ENCODE measurements around the gene FLRT3.

Gene FLRT3

GRCh38 chr20:14319704-14320103 is 17.7 kb downstream of the FLRT3 start:
- no peaks in the 10 kb centered on the region for H3K27me3 ChIP-seq (ENCODE audit: insufficient read depth, low read length)
- no peaks in the 10 kb centered on the region for H3K79me2 ChIP-seq (ENCODE audit: control insufficient read depth, insufficient read depth, low read length, unreplicated experiment)
- H2AFZ ChIP-seq (ENCODE audit: low read length, unreplicated experiment) = no peak overlapping the region
- H3K4me3 ChIP-seq (ENCODE audit: low read depth, low read length) = no peak overlapping the region
- no peak overlapping the region for H3K27ac ChIP-seq (ENCODE audit: low read depth, low read length)
- no peaks in the 10 kb centered on the region for H3K36me3 ChIP-seq (ENCODE audit: insufficient read depth, low read length)
- H3K4me1 ChIP-seq (ENCODE audit: control insufficient read depth, insufficient read depth, low read length, unreplicated experiment) = no peaks in the 10 kb centered on the region

- no peaks in the 10 kb centered on the region for H3K36me3 ChIP-seq (ENCODE audit: insufficient read depth, low read length)
- no peak overlapping the region for H3K27ac ChIP-seq (ENCODE audit: low read depth, low read length)
- H3K4me1 ChIP-seq (ENCODE audit: control insufficient read depth, insufficient read depth, low read length, unreplicated experiment) = no peaks in the 10 kb centered on the region
- H3K4me3 ChIP-seq (ENCODE audit: low read depth, low read length) = no peak overlapping the region
- H3K27me3 ChIP-seq (ENCODE audit: insufficient read depth, low read length) = no peaks in the 10 kb centered on the region
- H3K79me2 ChIP-seq (ENCODE audit: control insufficient read depth, insufficient read depth, low read length, unreplicated experiment) = no peaks in the 10 kb centered on the region
- no peak overlapping the region for H2AFZ ChIP-seq (ENCODE audit: low read length, unreplicated experiment)
These were observed 23.9 kb downstream of the FLRT3 start for GRCh38 chr20:14313341-14314020.

- H3K4me1 ChIP-seq (ENCODE audit: control insufficient read depth, insufficient read depth, low read length, unreplicated experiment) = no peaks in the 10 kb centered on the region
- no peak overlapping the region for H3K4me3 ChIP-seq (ENCODE audit: low read depth, low read length)
- no peak overlapping the region for H2AFZ ChIP-seq (ENCODE audit: low read length, unreplicated experiment)
- H3K27ac ChIP-seq (ENCODE audit: low read depth, low read length) = no peak overlapping the region
- no peaks in the 10 kb centered on the region for H3K27me3 ChIP-seq (ENCODE audit: insufficient read depth, low read length)
- no peaks in the 10 kb centered on the region for H3K36me3 ChIP-seq (ENCODE audit: insufficient read depth, low read length)
- H3K79me2 ChIP-seq (ENCODE audit: control insufficient read depth, insufficient read depth, low read length, unreplicated experiment) = no peaks in the 10 kb centered on the region
These were observed 25.4 kb downstream of the FLRT3 start for GRCh38 chr20:14312001-14312400.

DNA sequence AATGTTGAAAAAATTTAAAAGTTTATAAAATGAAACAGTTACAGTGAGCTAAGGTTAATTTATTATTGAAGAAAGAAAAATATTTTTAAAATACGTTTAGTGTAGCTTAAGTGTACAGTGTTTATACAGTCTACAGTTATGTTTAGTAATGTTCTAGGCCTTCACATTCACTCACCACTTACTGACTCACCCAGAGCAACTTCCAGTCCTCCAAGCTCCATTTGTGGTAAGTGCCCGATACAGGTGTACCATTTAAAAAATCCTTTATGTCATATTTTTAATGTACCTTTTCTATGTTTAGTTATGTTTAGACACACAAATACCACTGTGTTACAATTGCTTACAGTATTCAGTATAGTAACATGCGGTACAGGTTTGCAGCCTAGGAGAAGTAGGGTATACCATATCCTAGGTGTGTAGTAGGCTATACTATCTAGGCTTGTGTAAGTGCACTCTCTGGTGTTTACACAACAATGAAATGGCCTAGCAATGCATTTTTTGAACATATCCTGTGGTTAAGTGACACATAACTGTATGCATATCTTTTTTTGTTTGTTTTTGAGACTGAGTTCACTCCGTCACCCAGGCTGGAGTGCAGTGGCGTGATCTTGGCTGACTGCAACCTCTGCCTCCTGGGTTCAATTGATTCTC is 26.3 kb downstream of the FLRT3 start:
- no peaks in the 10 kb centered on the region for H3K79me2 ChIP-seq (ENCODE audit: control insufficient read depth, insufficient read depth, low read length, unreplicated experiment)
- no peaks in the 10 kb centered on the region for H3K4me1 ChIP-seq (ENCODE audit: control insufficient read depth, insufficient read depth, low read length, unreplicated experiment)
- H3K27me3 ChIP-seq (ENCODE audit: insufficient read depth, low read length) = no peaks in the 10 kb centered on the region
- no peaks in the 10 kb centered on the region for H3K36me3 ChIP-seq (ENCODE audit: insufficient read depth, low read length)
- H3K4me3 ChIP-seq (ENCODE audit: low read depth, low read length) = no peak overlapping the region
- no peak overlapping the region for H3K27ac ChIP-seq (ENCODE audit: low read depth, low read length)
- no peak overlapping the region for H2AFZ ChIP-seq (ENCODE audit: low read length, unreplicated experiment)

- H3K79me2 ChIP-seq (ENCODE audit: control insufficient read depth, insufficient read depth, low read length, unreplicated experiment) = no peaks in the 10 kb centered on the region
- no peak overlapping the region for H3K4me3 ChIP-seq (ENCODE audit: low read depth, low read length)
- H3K36me3 ChIP-seq (ENCODE audit: insufficient read depth, low read length) = no peaks in the 10 kb centered on the region
- no peak overlapping the region for H2AFZ ChIP-seq (ENCODE audit: low read length, unreplicated experiment)
- H3K27me3 ChIP-seq (ENCODE audit: insufficient read depth, low read length) = no peaks in the 10 kb centered on the region
- no peaks in the 10 kb centered on the region for H3K4me1 ChIP-seq (ENCODE audit: control insufficient read depth, insufficient read depth, low read length, unreplicated experiment)
- no peak overlapping the region for H3K27ac ChIP-seq (ENCODE audit: low read depth, low read length)
These were observed 29.5 kb downstream of the FLRT3 start for GRCh38 chr20:14307956-14308355.

DNA sequence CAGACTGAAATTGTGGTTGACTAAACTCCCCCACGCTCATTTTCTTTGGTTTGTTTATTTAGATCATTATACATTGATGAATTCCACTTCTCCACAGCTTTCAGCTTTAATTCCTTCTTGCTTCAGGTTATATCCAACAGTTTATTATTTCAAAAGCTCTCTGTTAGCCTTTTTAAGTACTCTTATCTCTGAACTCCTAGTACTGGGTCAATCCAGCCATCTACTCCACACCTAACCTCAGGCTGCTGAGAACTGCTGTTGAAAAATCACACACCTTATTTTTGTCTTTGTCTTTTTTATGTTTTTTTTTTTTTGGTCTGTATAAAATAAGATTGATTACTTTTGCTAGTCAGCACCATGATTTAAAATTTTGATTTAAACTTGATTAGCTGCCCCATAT is 32.9 kb downstream of the FLRT3 start:
- Histone ChIP-seq H3K4me1 (ENCODE audit: control insufficient read depth, insufficient read depth, low read length, unreplicated experiment) (no peaks in the 10 kb centered on the region), H3K27ac (ENCODE audit: low read depth, low read length) (no peak overlapping the region), H3K4me3 (ENCODE audit: low read depth, low read length) (no peak overlapping the region), H2AFZ (ENCODE audit: low read length, unreplicated experiment) (no peak overlapping the region), H3K27me3 (ENCODE audit: insufficient read depth, low read length) (no peaks in the 10 kb centered on the region), H3K79me2 (ENCODE audit: control insufficient read depth, insufficient read depth, low read length, unreplicated experiment) (no peaks in the 10 kb centered on the region), H3K36me3 (ENCODE audit: insufficient read depth, low read length) (no peaks in the 10 kb centered on the region)

DNA sequence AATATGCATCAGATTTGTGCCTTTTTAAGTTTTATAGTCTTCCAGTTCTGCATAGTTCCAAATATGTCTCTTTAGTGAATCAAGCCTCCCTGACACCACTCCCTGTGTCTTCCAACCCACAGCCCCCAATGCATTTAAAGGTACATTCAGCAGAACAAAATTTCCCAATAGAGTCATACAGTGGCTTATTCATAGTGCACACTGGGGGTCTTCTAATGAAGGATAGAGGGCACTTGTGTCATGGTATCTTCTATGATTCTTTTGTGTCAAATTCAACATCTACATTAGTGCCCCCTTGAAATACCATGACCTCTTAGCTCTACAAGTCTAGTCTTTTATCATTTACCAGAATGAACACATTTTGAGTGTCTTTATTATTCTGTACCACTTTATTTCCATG is 33.8 kb downstream of the FLRT3 start:
- no peak overlapping the region for H3K4me3 ChIP-seq (ENCODE audit: low read depth, low read length)
- no peak overlapping the region for H3K27ac ChIP-seq (ENCODE audit: low read depth, low read length)
- no peaks in the 10 kb centered on the region for H3K79me2 ChIP-seq (ENCODE audit: control insufficient read depth, insufficient read depth, low read length, unreplicated experiment)
- no peak overlapping the region for H2AFZ ChIP-seq (ENCODE audit: low read length, unreplicated experiment)
- H3K27me3 ChIP-seq (ENCODE audit: insufficient read depth, low read length) = no peaks in the 10 kb centered on the region
- H3K4me1 ChIP-seq (ENCODE audit: control insufficient read depth, insufficient read depth, low read length, unreplicated experiment) = no peaks in the 10 kb centered on the region
- H3K36me3 ChIP-seq (ENCODE audit: insufficient read depth, low read length) = no peaks in the 10 kb centered on the region

- Histone ChIP-seq H3K36me3 (ENCODE audit: insufficient read depth, low read length) (no peaks in the 10 kb centered on the region), H3K79me2 (ENCODE audit: control insufficient read depth, insufficient read depth, low read length, unreplicated experiment) (no peaks in the 10 kb centered on the region), H2AFZ (ENCODE audit: low read length, unreplicated experiment) (no peak overlapping the region), H3K27me3 (ENCODE audit: insufficient read depth, low read length) (no peaks in the 10 kb centered on the region), H3K4me1 (ENCODE audit: control insufficient read depth, insufficient read depth, low read length, unreplicated experiment) (no peaks in the 10 kb centered on the region), H3K4me3 (ENCODE audit: low read depth, low read length) (no peak overlapping the region), H3K27ac (ENCODE audit: low read depth, low read length) (no peak overlapping the region)
These were observed 34.3 kb downstream of the FLRT3 start for GRCh38 chr20:14303106-14303505.

DNA sequence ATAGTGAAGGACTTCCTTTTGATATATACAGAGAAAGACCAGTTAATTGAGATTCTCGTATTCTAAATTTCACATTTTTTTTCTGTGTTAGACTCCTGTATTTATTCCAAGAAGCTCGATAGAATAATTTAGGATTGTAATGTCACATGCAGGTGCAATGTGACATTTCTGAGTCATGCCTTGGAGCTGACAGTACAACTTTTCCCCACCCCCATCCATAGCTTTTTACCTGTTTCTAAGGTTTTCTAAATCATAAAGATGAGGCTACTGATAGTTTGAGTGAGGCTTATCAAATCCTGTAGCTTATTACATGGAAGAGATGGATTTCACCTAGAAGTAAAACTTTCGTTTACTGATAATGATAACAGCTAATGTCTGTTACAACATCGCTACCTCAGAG is 37.6 kb downstream of the FLRT3 start:
- Histone ChIP-seq H3K4me3 (ENCODE audit: low read depth, low read length) (no peak overlapping the region), H3K36me3 (ENCODE audit: insufficient read depth, low read length) (no peaks in the 10 kb centered on the region), H3K27ac (ENCODE audit: low read depth, low read length) (no peak overlapping the region), H3K4me1 (ENCODE audit: control insufficient read depth, insufficient read depth, low read length, unreplicated experiment) (no peaks in the 10 kb centered on the region), H3K79me2 (ENCODE audit: control insufficient read depth, insufficient read depth, low read length, unreplicated experiment) (no peaks in the 10 kb centered on the region), H3K27me3 (ENCODE audit: insufficient read depth, low read length) (no peaks in the 10 kb centered on the region), H2AFZ (ENCODE audit: low read length, unreplicated experiment) (no peak overlapping the region)

DNA sequence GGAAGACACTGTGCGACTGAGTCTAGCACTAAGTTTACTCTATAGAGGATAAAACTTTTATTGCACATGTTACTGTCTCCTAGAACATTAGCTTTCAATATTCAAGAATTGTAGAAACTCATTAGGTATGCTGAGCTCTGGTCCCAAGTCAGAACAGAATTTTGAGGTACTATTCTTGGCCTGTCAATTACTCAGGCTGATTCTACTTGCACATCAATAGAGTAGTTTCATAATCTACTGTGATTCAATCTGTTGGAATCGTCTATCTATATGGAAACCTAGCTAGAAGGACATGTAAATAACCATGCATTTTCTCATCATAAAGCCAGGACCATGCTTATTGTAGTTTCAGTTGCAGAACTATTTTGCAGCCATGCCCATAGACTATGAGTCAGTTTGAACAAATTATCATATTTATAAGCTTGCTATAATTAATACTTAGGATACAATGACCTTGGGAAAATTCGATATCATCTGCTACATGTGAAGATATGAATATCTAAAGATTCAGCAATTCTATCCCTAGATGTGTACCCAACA is 41.6 kb downstream of the FLRT3 start:
- H3K36me3 ChIP-seq (ENCODE audit: insufficient read depth, low read length) = no peaks in the 10 kb centered on the region
- H3K79me2 ChIP-seq (ENCODE audit: control insufficient read depth, insufficient read depth, low read length, unreplicated experiment) = no peaks in the 10 kb centered on the region
- no peak overlapping the region for H3K4me3 ChIP-seq (ENCODE audit: low read depth, low read length)
- no peaks in the 10 kb centered on the region for H3K4me1 ChIP-seq (ENCODE audit: control insufficient read depth, insufficient read depth, low read length, unreplicated experiment)
- H3K27ac ChIP-seq (ENCODE audit: low read depth, low read length) = no peak overlapping the region
- no peak overlapping the region for H2AFZ ChIP-seq (ENCODE audit: low read length, unreplicated experiment)
- no peaks in the 10 kb centered on the region for H3K27me3 ChIP-seq (ENCODE audit: insufficient read depth, low read length)

DNA sequence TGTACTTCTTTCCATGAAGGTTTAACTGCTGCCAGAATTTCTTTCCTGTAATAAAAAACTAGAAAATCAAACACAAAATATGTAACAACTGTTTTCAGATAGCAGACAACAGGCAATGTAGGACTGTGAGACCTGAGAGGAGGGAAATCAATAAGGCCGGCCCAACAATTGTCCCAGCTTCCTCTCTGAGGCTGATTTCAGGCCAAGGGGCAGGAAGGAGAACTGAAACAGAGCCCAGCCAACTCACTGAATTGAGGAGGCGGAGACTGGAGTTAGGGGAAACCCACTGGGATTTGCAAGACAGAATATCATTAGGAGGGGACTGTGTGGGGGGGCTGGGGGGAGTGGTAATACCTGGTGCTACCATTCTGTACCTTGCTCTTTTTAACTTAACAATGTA is 42.2 kb downstream of the FLRT3 start:
- Histone ChIP-seq H3K4me1 (ENCODE audit: control insufficient read depth, insufficient read depth, low read length, unreplicated experiment) (no peaks in the 10 kb centered on the region), H3K27ac (ENCODE audit: low read depth, low read length) (no peak overlapping the region), H2AFZ (ENCODE audit: low read length, unreplicated experiment) (peak overlapping the region; percentile 33), H3K36me3 (ENCODE audit: insufficient read depth, low read length) (no peaks in the 10 kb centered on the region), H3K27me3 (ENCODE audit: insufficient read depth, low read length) (no peaks in the 10 kb centered on the region), H3K79me2 (ENCODE audit: control insufficient read depth, insufficient read depth, low read length, unreplicated experiment) (no peaks in the 10 kb centered on the region), H3K4me3 (ENCODE audit: low read depth, low read length) (no peak overlapping the region)
